ENCODE data around the gene ALCAM.

ALCAM gene

GRCh38 chr3:105435277-105435676 is 68.6 kb downstream of the ALCAM start:
- H3K4me3 ChIP-seq (ENCODE audit: low read depth, low read length) = no peak overlapping the region
- TF ChIP-seq CTCF (IDR thresholded peaks at IDR 0.05; ENCODE audit: low read depth, low read length, missing control alignments) = no peak
- no peak for DNase-seq (ENCODE audit: low read depth)

DNA sequence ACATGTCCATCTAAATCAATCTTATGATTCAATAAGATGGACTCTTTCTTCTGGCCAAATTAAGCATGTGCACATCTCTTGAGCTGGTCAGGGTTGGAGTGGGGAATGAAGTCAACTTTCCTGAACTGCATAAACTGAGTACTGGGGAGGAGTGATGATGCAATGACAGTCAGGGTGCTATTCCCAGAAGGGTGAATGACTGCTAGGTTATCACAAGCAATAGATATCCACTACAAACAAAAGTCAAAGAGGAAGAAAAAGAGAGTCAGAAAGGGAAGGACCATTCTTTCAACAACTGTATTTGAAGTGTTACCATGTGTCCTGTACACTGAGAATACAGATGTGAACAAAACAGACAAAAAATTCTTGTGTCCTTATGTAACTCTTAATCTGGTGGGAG is 70.0 kb downstream of the ALCAM start:
- TF ChIP-seq CTCF (IDR thresholded peaks at IDR 0.05; ENCODE audit: low read depth, low read length, missing control alignments) = no peak
- DNase-seq (ENCODE audit: low read depth) = no peak
- no peak overlapping the region for H3K4me3 ChIP-seq (ENCODE audit: low read depth, low read length)

GRCh38 chr3:105440113-105440512 is 73.4 kb downstream of the ALCAM start:
- H3K4me3 ChIP-seq (ENCODE audit: low read depth, low read length) = no peak overlapping the region
- no peak for TF ChIP-seq CTCF (IDR thresholded peaks at IDR 0.05; ENCODE audit: low read depth, low read length, missing control alignments)
- DNase-seq (ENCODE audit: low read depth) = no peak

- H3K4me3 ChIP-seq (ENCODE audit: low read depth, low read length) = no peak overlapping the region
- DNase-seq (ENCODE audit: low read depth) = no peak
- TF ChIP-seq CTCF (IDR thresholded peaks at IDR 0.05; ENCODE audit: low read depth, low read length, missing control alignments) = no peak
Observed at GRCh38 chr3:105444725-105445124, 78.0 kb downstream of the ALCAM start.

DNA sequence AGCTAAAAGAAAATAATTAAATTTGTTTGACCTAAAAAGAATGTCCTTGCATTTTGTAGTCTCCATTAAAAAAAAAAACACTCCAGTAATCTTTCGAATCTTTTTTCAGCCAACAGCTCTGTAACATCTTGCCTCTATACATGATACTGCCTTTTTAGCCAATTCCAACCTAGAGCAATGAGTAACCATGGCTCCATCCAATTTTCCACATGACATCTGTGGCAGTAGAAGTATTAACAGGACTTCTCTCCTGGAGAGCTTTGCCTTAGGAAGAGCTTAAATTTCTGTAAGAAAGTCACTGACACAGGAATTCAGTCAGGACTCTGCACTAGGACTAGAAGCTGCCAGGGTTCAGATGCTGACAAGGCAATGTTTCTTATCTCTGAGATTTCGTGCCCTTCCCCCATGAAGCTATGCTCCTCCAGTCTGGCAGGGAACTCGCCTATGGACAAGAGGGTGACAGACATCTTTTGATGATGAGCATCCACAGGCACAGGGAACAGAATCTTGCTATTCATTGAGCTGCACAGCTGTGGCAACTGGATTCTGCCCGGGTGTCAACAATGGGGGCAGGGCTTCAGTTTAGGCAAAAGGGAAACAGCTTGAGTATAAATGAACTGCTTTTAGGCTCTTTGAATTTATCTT is 81.8 kb downstream of the ALCAM start:
- H3K4me3 ChIP-seq (ENCODE audit: low read depth, low read length) = no peak overlapping the region
- DNase-seq (ENCODE audit: low read depth) = no peak
- no peak for TF ChIP-seq CTCF (IDR thresholded peaks at IDR 0.05; ENCODE audit: low read depth, low read length, missing control alignments)

- H3K4me3 ChIP-seq (ENCODE audit: low read depth, low read length) = no peak overlapping the region
- no peak for DNase-seq (ENCODE audit: low read depth)
- no peak for TF ChIP-seq CTCF (IDR thresholded peaks at IDR 0.05; ENCODE audit: low read depth, low read length, missing control alignments)
Observed at GRCh38 chr3:105449414-105449813, 82.7 kb downstream of the ALCAM start.

GRCh38 chr3:105456017-105456416 is 89.3 kb downstream of the ALCAM start:
- TF ChIP-seq CTCF (IDR thresholded peaks at IDR 0.05; ENCODE audit: low read depth, low read length, missing control alignments) = no peak
- H3K4me3 ChIP-seq (ENCODE audit: low read depth, low read length) = no peak overlapping the region
- no peak for DNase-seq (ENCODE audit: low read depth)
